ENCODE results near the gene WIPI1.

The WIPI1 gene

DNA sequence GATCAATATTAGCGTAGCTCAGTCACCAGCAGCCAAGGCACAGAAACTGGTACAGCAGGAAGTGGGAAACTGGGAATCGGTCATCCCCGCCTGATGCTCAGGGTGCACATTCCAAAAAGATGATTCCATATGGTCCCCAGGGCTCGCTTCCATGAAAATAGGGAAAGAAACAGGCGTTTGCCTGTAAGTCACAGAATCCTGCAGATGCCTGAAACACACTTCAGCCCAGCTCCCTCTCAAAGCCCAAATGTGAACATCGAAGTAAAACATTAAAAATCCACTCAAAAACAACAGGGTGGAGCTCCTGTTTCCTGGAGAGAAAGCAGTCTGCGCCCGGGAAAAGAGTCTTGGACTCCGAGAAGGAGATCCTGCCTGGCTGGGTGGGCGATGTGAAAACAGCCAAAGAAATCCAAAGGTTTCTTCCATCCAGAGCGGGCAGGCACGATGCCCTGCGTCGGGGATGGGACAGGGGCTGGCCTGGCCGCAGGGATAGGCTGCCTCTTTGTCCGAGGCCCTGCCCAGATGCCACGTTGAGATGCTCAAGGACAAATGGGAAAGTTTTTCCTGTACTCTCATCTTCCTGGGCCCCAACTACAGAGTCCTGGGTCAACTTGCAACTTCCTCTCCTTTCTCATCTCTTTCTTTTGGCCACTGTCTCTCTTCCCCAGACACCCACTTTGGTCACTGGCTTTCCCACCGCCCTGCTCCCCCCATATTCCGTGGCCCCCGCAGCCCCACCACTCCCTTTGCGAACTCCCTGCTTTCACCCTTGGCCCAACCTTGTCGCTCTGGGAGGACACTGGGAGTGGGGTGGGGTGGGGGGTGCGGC lies 743 bp downstream of the WIPI1 start:
- Mint-ChIP-seq H3K4me3 (peak overlapping the region; percentile 96), H3K27ac (peak overlapping the region; percentile 89), H3K9me3 (no peaks in the 10 kb centered on the region), H3K36me3 (ENCODE audit: low read depth) (peaks cover 15% of the 10 kb centered on the region), H3K4me1 (ENCODE audit: low read depth) (peaks cover 41% of the 10 kb centered on the region), H3K27me3 (peaks cover 4% of the 10 kb centered on the region)
- intact Hi-C loops (cut with micrococcal nuclease) = loop anchor here (2.0 kb wide), 1 partner anchor 18 kb away; no protein-coding TSS in a partner anchor

DNA sequence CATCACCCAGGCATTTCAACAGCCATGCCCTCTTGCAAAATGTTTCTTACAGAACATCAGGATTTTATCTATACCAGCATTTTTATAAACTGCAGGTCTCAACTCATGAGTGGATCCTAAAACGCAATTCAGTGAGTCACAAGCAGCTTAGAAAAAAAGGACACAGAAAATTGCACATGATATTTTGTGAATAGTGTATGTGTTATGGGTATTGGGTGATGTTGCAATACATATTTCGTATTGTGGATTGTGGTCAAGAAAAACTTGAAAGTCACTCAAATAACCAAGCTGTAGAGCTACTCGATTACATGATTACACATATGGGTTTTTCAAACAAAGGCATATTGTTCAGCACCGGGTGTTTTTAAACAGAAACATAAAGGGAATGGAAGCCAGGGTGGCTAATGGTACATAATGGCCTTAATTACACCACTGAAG lies 1.4 kb downstream of the WIPI1 start:
- Mint-ChIP-seq H3K4me1 (ENCODE audit: low read depth) (peaks cover 36% of the 10 kb centered on the region), H3K27me3 (peaks cover 4% of the 10 kb centered on the region), H3K4me3 (peak overlapping the region; percentile 96), H3K36me3 (ENCODE audit: low read depth) (peaks cover 21% of the 10 kb centered on the region), H3K27ac (peak overlapping the region; percentile 89), H3K9me3 (no peaks in the 10 kb centered on the region)
- intact Hi-C loops (cut with micrococcal nuclease) = loop anchor here (2.0 kb wide), 1 partner anchor 17 kb away; no protein-coding TSS in a partner anchor

DNA sequence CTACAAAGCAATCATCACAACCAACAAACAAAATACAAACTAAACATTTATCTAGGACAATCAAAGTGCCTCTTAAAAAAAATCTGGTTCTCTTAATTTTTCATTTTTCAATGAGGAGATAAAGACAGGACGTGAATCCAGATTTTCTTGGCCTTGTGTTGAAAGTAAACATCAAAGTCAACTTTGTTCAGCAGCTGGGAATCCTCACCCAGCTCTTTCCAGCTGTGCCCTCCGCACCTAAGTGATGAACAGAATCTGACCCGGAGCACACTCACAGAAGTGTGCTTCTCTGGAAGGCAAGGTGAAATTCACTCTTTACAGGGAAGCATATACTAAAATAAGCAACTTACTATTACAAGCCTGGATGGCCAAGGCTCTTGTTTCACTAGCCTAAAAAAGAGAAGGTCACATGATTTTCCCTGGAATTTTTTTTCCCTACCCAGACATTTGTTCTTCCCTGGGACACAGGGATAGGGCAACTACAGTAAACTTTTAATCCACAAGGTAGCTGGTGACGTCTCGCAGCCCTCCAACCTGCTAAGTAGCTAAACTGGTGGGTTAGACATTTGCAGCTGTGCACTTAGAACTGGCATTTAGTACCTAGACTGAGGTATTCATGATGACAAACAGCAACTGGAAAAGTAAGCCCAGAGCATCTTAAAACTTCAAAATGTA lies 3.2 kb downstream of the WIPI1 start:
- intact Hi-C loops (cut with micrococcal nuclease) = no loop called here
- no peak overlapping the region for H3K4me3 Mint-ChIP-seq
- H3K4me1 Mint-ChIP-seq (ENCODE audit: low read depth) = peaks cover 31% of the 10 kb centered on the region
- no peak overlapping the region for H3K27ac Mint-ChIP-seq
- no peaks in the 10 kb centered on the region for H3K9me3 Mint-ChIP-seq
- peaks cover 2% of the 10 kb centered on the region for H3K27me3 Mint-ChIP-seq
- H3K36me3 Mint-ChIP-seq (ENCODE audit: low read depth) = peaks cover 39% of the 10 kb centered on the region

DNA sequence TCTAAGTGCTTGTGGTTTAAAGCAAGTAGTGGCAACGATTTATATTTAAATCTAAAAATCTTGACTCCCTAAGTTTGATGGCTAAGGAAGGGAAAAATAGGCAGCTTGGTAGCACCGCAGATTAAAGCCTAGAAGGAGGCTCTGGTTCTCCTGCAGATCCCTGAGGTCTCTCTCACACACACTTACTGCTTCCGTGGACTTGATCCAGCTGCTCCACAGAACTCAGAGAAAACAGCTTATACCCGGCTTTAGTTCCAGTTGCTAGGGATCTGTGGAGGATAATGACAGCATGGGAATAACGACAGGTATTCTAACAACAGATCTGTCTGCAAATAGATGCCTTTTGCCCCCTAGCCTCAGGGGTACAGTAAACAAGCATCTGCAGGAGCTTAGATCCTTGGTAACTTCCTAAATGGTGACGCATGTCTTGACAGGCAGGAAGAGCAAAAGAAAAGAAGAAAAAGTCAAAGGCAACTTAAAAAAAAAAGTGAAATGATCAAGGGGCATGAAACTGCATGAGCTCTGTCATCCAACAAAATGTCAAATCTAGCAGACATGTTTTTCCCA lies 4.5 kb downstream of the WIPI1 start:
- H3K4me1 Mint-ChIP-seq (ENCODE audit: low read depth) = peaks cover 25% of the 10 kb centered on the region
- H3K27ac Mint-ChIP-seq = no peak overlapping the region
- H3K36me3 Mint-ChIP-seq (ENCODE audit: low read depth) = peaks cover 52% of the 10 kb centered on the region
- intact Hi-C loops (cut with micrococcal nuclease) = no loop called here
- no peak overlapping the region for H3K4me3 Mint-ChIP-seq
- H3K9me3 Mint-ChIP-seq = no peaks in the 10 kb centered on the region
- H3K27me3 Mint-ChIP-seq = no peaks in the 10 kb centered on the region

DNA sequence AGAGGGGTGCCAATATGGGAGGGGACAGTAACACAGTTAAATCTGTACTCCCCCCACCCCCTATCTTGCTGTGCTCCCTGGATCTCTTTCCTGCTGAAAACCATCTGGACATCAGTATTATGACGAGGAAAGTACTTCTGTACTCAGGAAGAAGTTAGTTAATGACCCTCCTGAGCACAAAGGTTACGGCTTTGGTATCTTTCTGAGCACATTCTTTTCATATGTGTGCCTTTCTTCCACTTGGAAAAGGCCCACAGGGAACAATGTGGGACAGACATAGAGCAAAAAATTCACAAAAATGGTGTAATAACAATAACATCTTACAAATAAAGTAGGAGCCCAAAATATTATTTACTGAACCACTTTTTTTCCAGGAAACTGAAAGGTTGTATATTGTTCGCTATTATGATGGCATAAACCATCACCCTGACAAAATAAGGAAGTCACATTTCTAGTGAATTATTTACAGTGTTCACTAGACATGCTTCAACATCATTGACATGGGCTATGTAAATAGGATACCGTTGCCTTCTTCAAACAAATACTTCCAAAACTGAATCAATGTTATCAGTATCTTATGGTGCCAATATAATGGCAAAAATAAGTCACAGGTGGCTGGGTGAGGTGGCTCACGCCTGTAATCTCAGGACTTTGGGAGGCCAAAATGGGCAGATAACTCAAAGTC lies 5.5 kb downstream of the WIPI1 start:
- Mint-ChIP-seq H3K4me3 (no peak overlapping the region), H3K27ac (no peak overlapping the region), H3K27me3 (no peaks in the 10 kb centered on the region), H3K36me3 (ENCODE audit: low read depth) (peaks cover 55% of the 10 kb centered on the region), H3K9me3 (no peaks in the 10 kb centered on the region), H3K4me1 (ENCODE audit: low read depth) (peaks cover 22% of the 10 kb centered on the region)
- intact Hi-C loops (cut with micrococcal nuclease) = no loop called here

DNA sequence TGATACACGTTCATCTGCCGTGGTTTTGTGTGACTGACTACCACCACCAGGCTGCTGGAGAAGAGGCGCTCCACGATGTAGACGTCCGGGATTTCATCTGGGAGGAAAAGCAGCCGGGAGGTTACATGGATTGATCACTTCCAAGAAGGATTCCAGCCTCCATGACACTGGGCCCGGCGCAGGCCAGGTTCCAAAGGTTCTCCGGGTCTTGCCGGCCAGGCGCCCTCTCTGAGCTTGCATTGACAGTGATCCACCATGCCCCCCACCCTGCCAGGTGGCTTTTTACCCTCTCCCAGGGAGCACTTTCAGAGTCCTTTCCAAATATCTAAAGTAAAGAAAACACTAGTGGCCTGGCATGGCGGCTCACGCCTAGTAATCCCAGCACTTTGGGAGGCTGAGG lies 6.5 kb downstream of the WIPI1 start:
- no peaks in the 10 kb centered on the region for H3K27me3 Mint-ChIP-seq
- intact Hi-C loops (cut with micrococcal nuclease) = no loop called here
- H3K4me3 Mint-ChIP-seq = no peak overlapping the region
- H3K4me1 Mint-ChIP-seq (ENCODE audit: low read depth) = peaks cover 12% of the 10 kb centered on the region
- no peaks in the 10 kb centered on the region for H3K9me3 Mint-ChIP-seq
- peaks cover 64% of the 10 kb centered on the region for H3K36me3 Mint-ChIP-seq (ENCODE audit: low read depth)
- H3K27ac Mint-ChIP-seq = no peak overlapping the region

DNA sequence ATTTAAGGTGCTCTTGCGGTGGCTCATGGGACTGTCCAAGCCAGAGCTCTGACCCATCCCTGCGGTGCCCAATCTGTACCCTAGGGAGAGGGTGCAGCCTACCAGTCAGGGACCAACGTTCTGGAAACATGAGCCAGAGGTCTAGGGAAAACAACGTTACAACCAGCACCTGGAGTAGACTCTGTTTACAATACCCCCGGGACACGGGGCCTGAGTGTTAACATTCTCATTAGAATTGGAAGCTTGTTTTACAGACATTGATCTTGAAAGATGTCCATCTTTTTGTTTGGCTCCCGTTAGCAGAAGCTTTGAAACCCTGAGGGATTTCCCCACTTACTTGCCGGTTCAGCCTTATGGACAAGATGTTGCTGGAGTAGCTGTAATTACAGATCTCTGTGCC lies 6.9 kb downstream of the WIPI1 start:
- no peak overlapping the region for H3K27ac Mint-ChIP-seq
- no peak overlapping the region for H3K4me3 Mint-ChIP-seq
- H3K36me3 Mint-ChIP-seq (ENCODE audit: low read depth) = peaks cover 68% of the 10 kb centered on the region
- peaks cover 10% of the 10 kb centered on the region for H3K4me1 Mint-ChIP-seq (ENCODE audit: low read depth)
- H3K9me3 Mint-ChIP-seq = no peaks in the 10 kb centered on the region
- no peaks in the 10 kb centered on the region for H3K27me3 Mint-ChIP-seq
- intact Hi-C loops (cut with micrococcal nuclease) = no loop called here

DNA sequence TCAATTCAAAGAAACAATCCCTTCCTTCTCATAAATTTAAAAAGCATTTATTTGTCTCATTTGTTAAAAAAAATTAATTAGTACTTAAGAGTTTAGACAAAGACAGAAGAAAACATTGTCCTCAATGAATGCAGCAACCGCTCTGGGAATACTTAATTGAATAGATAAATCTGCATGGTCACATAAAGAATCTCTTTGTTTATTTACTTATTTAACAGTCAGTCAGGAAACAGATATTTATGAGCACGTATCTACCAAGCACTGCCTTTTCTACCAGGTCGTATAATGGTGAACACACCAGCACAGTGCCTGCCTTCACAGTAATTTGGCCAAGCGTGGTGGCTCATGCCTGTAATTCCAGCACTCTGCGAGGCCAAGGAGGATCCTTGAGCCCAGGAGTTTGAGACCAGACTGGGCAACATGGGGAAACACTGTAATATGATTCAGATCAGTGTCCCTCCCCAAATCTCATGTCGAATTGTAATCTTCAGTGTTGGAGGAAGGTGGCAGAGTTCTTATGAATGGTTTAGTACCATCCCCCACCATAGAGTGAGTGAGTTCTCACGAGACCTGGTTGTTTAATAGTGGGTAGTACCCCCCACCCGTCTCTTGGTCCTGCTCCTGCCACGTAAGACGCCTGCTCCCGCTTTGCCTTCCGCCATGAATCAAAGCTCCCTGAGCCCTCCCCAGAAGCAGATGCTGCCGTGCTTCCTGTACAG lies 8.1 kb downstream of the WIPI1 start:
- H3K4me3 Mint-ChIP-seq = no peak overlapping the region
- H3K27ac Mint-ChIP-seq = no peak overlapping the region
- H3K36me3 Mint-ChIP-seq (ENCODE audit: low read depth) = peaks cover 80% of the 10 kb centered on the region
- intact Hi-C loops (cut with micrococcal nuclease) = no loop called here
- H3K9me3 Mint-ChIP-seq = no peaks in the 10 kb centered on the region
- peaks cover 10% of the 10 kb centered on the region for H3K4me1 Mint-ChIP-seq (ENCODE audit: low read depth)
- no peaks in the 10 kb centered on the region for H3K27me3 Mint-ChIP-seq

DNA sequence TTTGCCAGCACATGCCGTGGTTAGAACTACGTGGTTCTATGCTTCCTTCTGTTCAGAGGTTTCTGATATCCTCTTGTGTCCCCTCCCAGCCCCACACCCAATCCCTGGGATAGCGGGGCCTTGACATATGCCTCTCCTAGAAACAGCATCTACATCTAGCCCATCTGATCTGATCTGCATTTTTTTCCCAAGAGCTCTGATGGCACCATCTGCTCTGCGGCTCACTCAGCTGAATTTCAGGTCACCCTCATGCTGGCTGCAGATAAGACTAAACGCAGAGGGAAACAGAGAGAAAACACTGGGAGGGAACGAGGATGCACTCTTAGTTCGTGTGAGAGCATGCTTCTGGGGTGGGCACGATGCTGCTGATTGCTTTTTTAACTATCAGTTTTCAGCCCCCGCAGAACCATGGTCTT lies 10.7 kb downstream of the WIPI1 start:
- H3K27ac Mint-ChIP-seq = no peak overlapping the region
- H3K4me3 Mint-ChIP-seq = no peak overlapping the region
- H3K36me3 Mint-ChIP-seq (ENCODE audit: low read depth) = peaks cover 97% of the 10 kb centered on the region
- H3K27me3 Mint-ChIP-seq = no peaks in the 10 kb centered on the region
- no peaks in the 10 kb centered on the region for H3K9me3 Mint-ChIP-seq
- intact Hi-C loops (cut with micrococcal nuclease) = no loop called here
- H3K4me1 Mint-ChIP-seq (ENCODE audit: low read depth) = peaks cover 13% of the 10 kb centered on the region

DNA sequence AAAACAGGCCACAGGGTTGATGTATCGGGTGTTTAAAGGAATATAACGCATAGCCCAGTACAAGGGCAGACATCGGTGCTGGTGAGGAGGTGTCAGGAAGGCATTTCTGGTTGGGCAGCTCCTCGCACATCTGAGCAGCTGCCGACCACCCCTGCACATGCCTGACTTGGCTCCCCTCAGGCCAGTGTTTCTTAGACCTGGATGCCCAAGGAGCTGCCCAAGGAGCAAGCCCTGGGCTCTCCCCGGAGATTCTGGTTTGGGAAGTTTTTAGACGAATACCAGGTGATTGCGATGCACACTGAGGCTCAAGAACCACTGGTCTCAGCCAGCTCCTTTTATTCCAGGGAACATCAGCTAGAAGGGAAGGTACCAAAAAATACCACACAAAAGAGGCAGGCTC lies 11.6 kb downstream of the WIPI1 start:
- Mint-ChIP-seq H3K27ac (no peak overlapping the region), H3K4me3 (no peak overlapping the region), H3K36me3 (ENCODE audit: low read depth) (peaks cover 96% of the 10 kb centered on the region), H3K9me3 (no peaks in the 10 kb centered on the region), H3K27me3 (no peaks in the 10 kb centered on the region), H3K4me1 (ENCODE audit: low read depth) (peaks cover 20% of the 10 kb centered on the region)
- intact Hi-C loops (cut with micrococcal nuclease) = no loop called here

DNA sequence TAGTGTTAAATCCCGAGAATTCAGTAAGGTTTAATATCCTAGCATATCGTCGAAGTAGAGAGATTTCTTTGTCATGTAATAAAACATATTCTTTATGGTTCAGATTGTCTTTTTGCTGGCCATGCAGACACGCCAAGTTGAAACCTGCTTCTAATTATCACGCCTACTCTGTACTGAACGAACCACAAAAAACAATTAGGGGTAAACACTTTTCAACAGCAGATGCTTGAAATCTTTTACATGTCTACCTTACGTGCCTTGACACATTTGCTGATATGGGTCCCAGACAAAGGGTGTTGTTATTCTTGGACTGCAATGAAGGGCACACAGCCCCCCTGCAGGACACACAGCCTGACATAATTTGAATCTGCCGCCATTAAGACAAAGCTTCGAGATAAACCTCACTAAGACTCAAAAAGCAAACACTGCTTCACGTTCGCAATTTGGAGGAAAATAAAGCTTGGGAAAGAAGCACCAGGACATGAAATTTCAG lies 13.3 kb downstream of the WIPI1 start:
- no peaks in the 10 kb centered on the region for H3K27me3 Mint-ChIP-seq
- H3K36me3 Mint-ChIP-seq (ENCODE audit: low read depth) = peaks cover 80% of the 10 kb centered on the region
- no peaks in the 10 kb centered on the region for H3K9me3 Mint-ChIP-seq
- H3K27ac Mint-ChIP-seq = no peak overlapping the region
- intact Hi-C loops (cut with micrococcal nuclease) = no loop called here
- peaks cover 22% of the 10 kb centered on the region for H3K4me1 Mint-ChIP-seq (ENCODE audit: low read depth)
- H3K4me3 Mint-ChIP-seq = no peak overlapping the region

DNA sequence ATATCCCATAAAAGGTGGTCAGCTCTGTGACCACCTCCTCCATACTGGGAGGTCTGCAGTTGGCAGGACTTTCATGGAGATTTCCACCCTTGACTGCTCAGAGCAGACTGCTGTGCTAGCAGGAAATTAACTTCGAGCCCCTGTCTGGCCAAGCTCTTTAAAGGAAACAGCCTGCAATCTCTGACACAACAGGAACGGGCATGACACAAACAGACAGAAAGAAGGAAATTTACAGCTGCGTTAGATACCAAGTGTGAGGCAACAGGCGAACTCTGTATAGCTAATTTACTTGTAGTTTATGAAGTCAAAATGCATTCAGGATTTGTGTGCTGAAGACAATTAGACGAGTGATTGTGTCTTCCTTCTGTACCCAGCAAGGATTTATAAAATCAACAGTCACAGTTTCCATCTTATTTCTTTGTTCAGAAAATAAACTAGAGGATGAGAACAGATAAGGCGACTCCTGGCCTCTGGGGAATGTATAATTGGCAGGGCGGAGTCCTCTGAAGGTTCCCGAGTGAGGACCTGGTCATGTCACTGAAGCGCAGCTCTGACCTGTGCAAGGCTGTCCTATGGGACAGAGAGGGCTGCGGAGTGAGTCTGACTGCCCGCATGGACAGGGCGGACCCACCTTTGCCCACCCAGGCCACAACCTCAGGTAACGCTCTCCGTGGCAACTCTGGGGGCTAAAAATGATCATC lies 16.1 kb downstream of the WIPI1 start:
- Mint-ChIP-seq H3K36me3 (ENCODE audit: low read depth) (peaks cover 57% of the 10 kb centered on the region), H3K4me3 (no peak overlapping the region), H3K27me3 (no peaks in the 10 kb centered on the region), H3K4me1 (ENCODE audit: low read depth) (peaks cover 45% of the 10 kb centered on the region), H3K27ac (peak overlapping the region; percentile 65), H3K9me3 (no peaks in the 10 kb centered on the region)
- intact Hi-C loops (cut with micrococcal nuclease) = no loop called here

DNA sequence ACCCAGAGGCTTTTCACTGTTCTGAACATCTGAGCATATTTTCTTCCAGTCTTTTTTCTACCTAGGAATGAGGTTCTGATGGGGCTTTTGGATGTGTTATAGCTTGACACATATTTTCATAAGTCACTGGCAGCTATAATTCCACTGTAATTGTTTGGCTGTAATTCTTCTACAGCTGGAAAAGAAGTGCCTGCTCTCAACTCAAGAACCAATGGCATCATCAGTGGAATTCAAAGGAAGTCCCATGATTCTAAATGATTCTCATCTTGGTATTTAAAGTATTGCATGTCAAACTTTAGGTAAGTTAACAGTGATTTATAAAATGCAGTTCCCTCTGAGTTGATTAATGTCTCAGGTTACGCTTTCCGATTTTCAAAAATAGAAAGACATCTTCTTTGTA lies 16.8 kb downstream of the WIPI1 start:
- Mint-ChIP-seq H3K4me3 (no peak overlapping the region), H3K9me3 (no peaks in the 10 kb centered on the region), H3K27me3 (no peaks in the 10 kb centered on the region), H3K27ac (peak overlapping the region; percentile 65), H3K36me3 (ENCODE audit: low read depth) (peaks cover 57% of the 10 kb centered on the region), H3K4me1 (ENCODE audit: low read depth) (peaks cover 50% of the 10 kb centered on the region)
- intact Hi-C loops (cut with micrococcal nuclease) = no loop called here
